Mesenchymal stem cell (in vitro differentiated cells and primary cell): ENCODE results near the gene PKIG.

Experiments
- DNase-seq: peaks from one replicate; pipeline ENCODE4 v3.0.0-alpha.2; 2013
- H2AFZ ChIP-seq: one replicate; pipeline ENCODE4 v1.6.1; 2013; ENCODE audit warnings: low read depth, mild to moderate bottlenecking, control low read depth, inconsistent platforms, low read length, moderate library complexity
- H2AK5ac ChIP-seq: 2 replicates; pipeline ENCODE4 v1.6.1; 2013; ENCODE audit warnings: low read length, moderate library complexity, mild to moderate bottlenecking, inconsistent platforms; ENCODE audit not compliant: severe bottlenecking
- H2BK120ac ChIP-seq: one replicate; pipeline ENCODE4 v1.6.1; 2013; ENCODE audit warnings: low read depth, mild to moderate bottlenecking, inconsistent platforms, low read length, moderate library complexity
- H2BK12ac ChIP-seq, 2 experiments: one replicate each; pipeline ENCODE4 v1.6.1; 2013; ENCODE audit warnings: inconsistent platforms in 2 of 2, low read length in 2 of 2, mild to moderate bottlenecking in 2 of 2, moderate library complexity in 2 of 2, control low read depth in 1 of 2
- H2BK15ac ChIP-seq: one replicate; pipeline ENCODE4 v1.6.1; 2013; ENCODE audit warnings: mild to moderate bottlenecking, low read depth, inconsistent platforms; ENCODE audit not compliant: poor library complexity, severe bottlenecking
- H2BK5ac ChIP-seq: 2 replicates; pipeline ENCODE4 v1.6.1; 2013; ENCODE audit warnings: low read depth, mild to moderate bottlenecking, low read length, control low read depth, inconsistent platforms; ENCODE audit not compliant: poor library complexity, severe bottlenecking
- H3K14ac ChIP-seq, 2 experiments: one replicate each; pipeline ENCODE4 v1.6.1; 2013; ENCODE audit warnings: inconsistent platforms in 2 of 2, low read length in 2 of 2, control low read depth in 1 of 2, mild to moderate bottlenecking in 1 of 2, moderate library complexity in 1 of 2
- H3K18ac ChIP-seq, 2 experiments: one replicate each; pipeline ENCODE4 v1.6.1; 2013; ENCODE audit warnings: inconsistent platforms in 2 of 2, low read length in 2 of 2, control low read depth in 1 of 2, low read depth in 1 of 2, mild to moderate bottlenecking in 1 of 2
- H3K23ac ChIP-seq, 2 experiments: one replicate each; pipeline ENCODE4 v1.6.1; 2013; ENCODE audit warnings: inconsistent platforms in 2 of 2, low read length in 2 of 2, mild to moderate bottlenecking in 2 of 2, moderate library complexity in 2 of 2, control low read depth in 1 of 2
- H3K27ac ChIP-seq: 2 replicates; pipeline ENCODE4 v1.5.1; 2013; ENCODE audit warnings: mild to moderate bottlenecking, moderate library complexity, low read length, control low read depth, inconsistent platforms; ENCODE audit not compliant: poor library complexity, severe bottlenecking
- H3K27me3 ChIP-seq, 2 experiments: 2 replicates each; pipeline versions ENCODE4 v1.6.1 to v1.7.0; 2013; ENCODE audit warnings: low read length in 2 of 2, mild to moderate bottlenecking in 2 of 2, moderate library complexity in 2 of 2, control low read depth in 1 of 2, inconsistent platforms in 1 of 2; ENCODE audit not compliant: control insufficient read depth in 1 of 2, insufficient read depth in 1 of 2
- H3K36me3 ChIP-seq, 2 experiments: 2 replicates each; pipeline versions ENCODE4 v1.6.1 to v1.7.0; 2013; ENCODE audit warnings: low read length in 2 of 2, control low read depth in 1 of 2, inconsistent platforms in 1 of 2, low read depth in 1 of 2, mild to moderate bottlenecking in 1 of 2; ENCODE audit not compliant: insufficient read depth in 2 of 2, control insufficient read depth in 1 of 2
- H3K4ac ChIP-seq, 2 experiments: one replicate each; pipeline ENCODE4 v1.6.1; 2013; ENCODE audit warnings: inconsistent platforms in 2 of 2, low read length in 2 of 2, mild to moderate bottlenecking in 2 of 2, moderate library complexity in 2 of 2, control low read depth in 1 of 2, low read depth in 1 of 2
- H3K4me1 ChIP-seq: 2 replicates; pipeline ENCODE4 v1.6.1; 2013; ENCODE audit warnings: low read depth, low read length, control low read depth; ENCODE audit not compliant: control insufficient read depth, insufficient read depth
- H3K4me2 ChIP-seq: 2 replicates; pipeline ENCODE4 v1.6.1; 2013; ENCODE audit warnings: low read length, mild to moderate bottlenecking, inconsistent platforms; ENCODE audit not compliant: poor library complexity, severe bottlenecking
- H3K4me3 ChIP-seq, 2 experiments: 2 replicates each; pipeline versions ENCODE4 v1.5.1 to v1.7.0; 2013; ENCODE audit warnings: low read length in 2 of 2, mild to moderate bottlenecking in 2 of 2, control low read depth in 1 of 2, low read depth in 1 of 2; ENCODE audit not compliant: insufficient read depth in 1 of 2
- H3K79me1 ChIP-seq: replicated peaks from 2 replicates; pipeline ENCODE4 v1.6.1; 2013; ENCODE audit warnings: mild to moderate bottlenecking, control low read depth, low read length, inconsistent platforms; ENCODE audit not compliant: poor library complexity, severe bottlenecking
- H3K9ac ChIP-seq: 2 replicates; pipeline ENCODE4 v1.7.0; 2013; ENCODE audit warnings: mild to moderate bottlenecking, low read length, moderate library complexity
- H3K9me3 ChIP-seq: 2 replicates; pipeline ENCODE4 v1.7.0; 2013; ENCODE audit warnings: mild to moderate bottlenecking, low read length; ENCODE audit not compliant: control insufficient read depth
- H4K8ac ChIP-seq: one replicate; pipeline ENCODE4 v1.6.1; 2013; ENCODE audit warnings: inconsistent platforms, mild to moderate bottlenecking, low read length, moderate library complexity
- H4K91ac ChIP-seq: one replicate; pipeline ENCODE4 v1.6.1; 2013; ENCODE audit warnings: mild to moderate bottlenecking, low read length, inconsistent platforms
- WGBS: methylation state at CpG from one replicate; pipeline ENCODE4 v1.1.7; 2013; ENCODE audit warnings: mixed read lengths; 5-methylcytosine and 5-hydroxymethylcytosine counted together

The PKIG gene

GRCh38 chr20:44632103-44632752, 49.8 kb downstream of the PKIG start:
- H2BK15ac ChIP-seq, result no peak overlapping the region
- no peak overlapping the region for H3K9ac ChIP-seq
- no peaks in the 10 kb centered on the region for H3K27me3 ChIP-seq
- no peak overlapping the region for H2BK12ac ChIP-seq
- DNase-seq, result no peak
- no peak overlapping the region for H2BK5ac ChIP-seq
- peaks cover 62 to 71% of the 10 kb centered on the region in 2 experiments for H3K36me3 ChIP-seq
- no peak overlapping the region for H3K4me2 ChIP-seq
- no peak overlapping the region for H3K4ac ChIP-seq
- H3K4me1 ChIP-seq, result peaks cover 1% of the 10 kb centered on the region
- H3K23ac ChIP-seq, result no peak overlapping the region
- no peak overlapping the region for H4K91ac ChIP-seq
- H2AFZ ChIP-seq, result no peak overlapping the region
- H2BK120ac ChIP-seq, result no peak overlapping the region
- no peak overlapping the region for H3K4me3 ChIP-seq
- H3K9me3 ChIP-seq, result no peaks in the 10 kb centered on the region
- H3K79me1 ChIP-seq, result peaks cover 7% of the 10 kb centered on the region
- WGBS, result 66% methylated on average over 8 of the region's 8 CpGs
- H2AK5ac ChIP-seq, result no peak overlapping the region
- H3K18ac ChIP-seq, result peak overlapping the region in 1 of 2 experiments; percentile 18
- H3K14ac ChIP-seq, result no peak overlapping the region
- H3K27ac ChIP-seq, result no peak overlapping the region
- no peak overlapping the region for H4K8ac ChIP-seq

- H3K36me3 ChIP-seq, result peaks cover 54 to 69% of the 10 kb centered on the region in 2 experiments
These were observed 50.9 kb downstream of the PKIG start for GRCh38 chr20:44633187-44633810.

GRCh38 chr20:44633872-44634600, 51.7 kb downstream of the PKIG start:
- no peak for DNase-seq
- Histone ChIP-seq H3K4me1 (peaks cover 5% of the 10 kb centered on the region), H3K18ac (peak overlapping the region; percentile 13 to 16), H3K79me1 (peaks cover 20% of the 10 kb centered on the region), H3K27me3 (no peaks in the 10 kb centered on the region), H3K23ac (no peak overlapping the region), H2BK5ac (no peak overlapping the region), H3K4ac (no peak overlapping the region), H4K91ac (no peak overlapping the region), H3K4me2 (no peak overlapping the region), H3K9me3 (no peaks in the 10 kb centered on the region), H3K9ac (peak overlapping the region; percentile 36), H2BK120ac (no peak overlapping the region), H3K14ac (no peak overlapping the region), H2AFZ (no peak overlapping the region), H3K4me3 (no peak overlapping the region), H2BK15ac (no peak overlapping the region), H2AK5ac (no peak overlapping the region), H4K8ac (no peak overlapping the region), H3K36me3 (peaks cover 48 to 69% of the 10 kb centered on the region in 2 experiments), H3K27ac (no peak overlapping the region), H2BK12ac (peak overlapping the region in 1 of 2 experiments; percentile 37)
- 89% methylated on average over 16 of the region's 18 CpGs for WGBS

More at GRCh38 chr20:44633187-44633810, 50.9 kb downstream of the PKIG start:
- H3K9ac ChIP-seq, result peak overlapping the region; percentile 36
- no peak overlapping the region for H4K91ac ChIP-seq
- no peaks in the 10 kb centered on the region for H3K9me3 ChIP-seq
- H3K79me1 ChIP-seq, result peaks cover 15% of the 10 kb centered on the region
- peak overlapping the region in 1 of 2 experiments; percentile 33 for H2BK12ac ChIP-seq
- no peak overlapping the region for H3K23ac ChIP-seq
- no peak overlapping the region for H4K8ac ChIP-seq
- no peak overlapping the region for H2BK15ac ChIP-seq
- H3K27me3 ChIP-seq, result no peaks in the 10 kb centered on the region
- H3K4me2 ChIP-seq, result no peak overlapping the region
- peaks cover 4% of the 10 kb centered on the region for H3K4me1 ChIP-seq
- DNase-seq, result peak; percentile 40
- H3K4ac ChIP-seq, result peak overlapping the region in 1 of 2 experiments; percentile 7
- WGBS, result 54% methylated on average over 3 of the region's 3 CpGs
- no peak overlapping the region for H2BK5ac ChIP-seq
- no peak overlapping the region for H2AK5ac ChIP-seq
- no peak overlapping the region for H3K27ac ChIP-seq
- no peak overlapping the region for H2AFZ ChIP-seq
- no peak overlapping the region for H2BK120ac ChIP-seq
- H3K18ac ChIP-seq, result no peak overlapping the region
- no peak overlapping the region for H3K4me3 ChIP-seq
- H3K14ac ChIP-seq, result peak overlapping the region in 1 of 2 experiments; percentile 26

GRCh38 chr20:44635877-44636276, 53.5 kb downstream of the PKIG start:
- H2BK120ac ChIP-seq, result no peak overlapping the region
- H3K4ac ChIP-seq, result no peak overlapping the region
- H4K8ac ChIP-seq, result no peak overlapping the region
- H3K79me1 ChIP-seq, result peaks cover 29% of the 10 kb centered on the region
- peaks cover 6% of the 10 kb centered on the region for H3K4me1 ChIP-seq
- H2AK5ac ChIP-seq, result no peak overlapping the region
- H3K27me3 ChIP-seq, result no peaks in the 10 kb centered on the region
- H2BK15ac ChIP-seq, result no peak overlapping the region
- no peak overlapping the region for H4K91ac ChIP-seq
- peaks cover 55 to 70% of the 10 kb centered on the region in 2 experiments for H3K36me3 ChIP-seq
- H3K9me3 ChIP-seq, result peaks cover 4% of the 10 kb centered on the region
- no peak overlapping the region for H3K4me3 ChIP-seq
- H3K14ac ChIP-seq, result no peak overlapping the region
- WGBS, result 94% methylated on average over 4 of the region's 4 CpGs
- no peak for DNase-seq
- no peak overlapping the region for H3K23ac ChIP-seq
- H2BK5ac ChIP-seq, result no peak overlapping the region
- H3K9ac ChIP-seq, result no peak overlapping the region
- no peak overlapping the region for H3K27ac ChIP-seq
- no peak overlapping the region for H3K4me2 ChIP-seq
- H3K18ac ChIP-seq, result no peak overlapping the region
- peak overlapping the region in 1 of 2 experiments; percentile 63 for H2BK12ac ChIP-seq
- H2AFZ ChIP-seq, result no peak overlapping the region
